ENCODE measurements around the gene GLOD5. TPM values are rescaled to one million over a fixed set of nuclear protein-coding genes. Genes with fewer than 3 reads are reported as not detected.

GLOD5 gene
- total RNA-seq, 1 experiment from 2014 or later, result not detected

GRCh38 chrX:48711929-48712505, 49.5 kb upstream of the GLOD5 start:
- H3K9ac ChIP-seq (ENCODE audit: extremely low read depth, insufficient read length, low read length), result no peak overlapping the region
- no peak overlapping the region for H2BK5ac ChIP-seq (ENCODE audit: insufficient read length, low read length)
- H3K56ac ChIP-seq (ENCODE audit: insufficient read length, low read depth, low read length), result no peak overlapping the region
- no peak overlapping the region for H3K4me2 ChIP-seq (ENCODE audit: insufficient read depth, insufficient read length, low read length)
- no peak overlapping the region for H4K91ac ChIP-seq (ENCODE audit: insufficient read length, low read depth, low read length)
- no peaks in the 10 kb centered on the region for H3K79me2 ChIP-seq (ENCODE audit: insufficient read depth, low read length)
- H3K79me1 ChIP-seq (ENCODE audit: insufficient read depth, low read depth, low read length, poor library complexity, severe bottlenecking), result no peaks in the 10 kb centered on the region
- no peaks in the 10 kb centered on the region; the same call in 1 of the 2 replicates for H3K27me3 ChIP-seq (ENCODE audit: insufficient read depth, low read length)
- H3K4me1 Mint-ChIP-seq, result no peaks in the 10 kb centered on the region
- H2AK5ac ChIP-seq (ENCODE audit: insufficient read length, low read length), result no peak overlapping the region
- H3K36me3 Mint-ChIP-seq (ENCODE audit: insufficient read depth in 1 of 3, low read depth in 3 of 3), result peaks cover 11 to 17% (median 15%) of the 10 kb centered on the region in 3 experiments
- peaks cover 83 to 88% of the 10 kb centered on the region in 2 experiments for H3K9me3 Mint-ChIP-seq
- no peak overlapping the region for H2BK12ac ChIP-seq (ENCODE audit: insufficient read length, low read depth, low read length)
- no peak overlapping the region for H2BK20ac ChIP-seq (ENCODE audit: low read depth, low read length, poor library complexity, severe bottlenecking)
- no peak for TF ChIP-seq CTCF (conservative IDR thresholded peaks at IDR 0.05)
- no peak overlapping the region for H2BK120ac ChIP-seq (ENCODE audit: low read depth, low read length, poor library complexity, severe bottlenecking)
- no peak overlapping the region for H2AFZ ChIP-seq (ENCODE audit: low read length)
- H3K23me2 ChIP-seq (ENCODE audit: insufficient read length, low read depth, low read length, poor library complexity, severe bottlenecking), result no peaks in the 10 kb centered on the region
- no peak overlapping the region for H3K23ac ChIP-seq (ENCODE audit: insufficient read length, low read depth, low read length)
- H3K4me1 ChIP-seq (ENCODE audit: insufficient read depth, low read length), result no peaks in the 10 kb centered on the region
- no peak overlapping the region for H4K5ac ChIP-seq (ENCODE audit: insufficient read length, low read depth, low read length)
- no peak overlapping the region for H3K18ac ChIP-seq (ENCODE audit: insufficient read length, low read depth, low read length)
- peaks cover 54% of the 10 kb centered on the region for H3K9me3 ChIP-seq (ENCODE audit: control insufficient read depth, low read depth, low read length)
- no peak overlapping the region for H3K4me3 Mint-ChIP-seq
- peaks cover 44% of the 10 kb centered on the region for H3K27me3 Mint-ChIP-seq (ENCODE audit: low read depth)
- no CpG with 5 or more reads among the region's 7 CpGs for WGBS (ENCODE audit: extremely low coverage, insufficient read length, low lambda C conversion rate)
- H3K4ac ChIP-seq (ENCODE audit: low read depth, low read length), result no peak overlapping the region
- H4K20me1 ChIP-seq (ENCODE audit: control insufficient read depth, insufficient read depth, insufficient read length), result no peaks in the 10 kb centered on the region
- H3K14ac ChIP-seq (ENCODE audit: insufficient read depth, low read length), result no peak overlapping the region
- no peak overlapping the region for H3K27ac ChIP-seq (ENCODE audit: insufficient read length, low read depth, low read length)
- no peak overlapping the region for H3T11ph ChIP-seq (ENCODE audit: low read length)
- DNase-seq, result no peak
- H3K27ac Mint-ChIP-seq, result no peak overlapping the region
- no peak overlapping the region for H2BK15ac ChIP-seq (ENCODE audit: low read depth, low read length)
- H4K8ac ChIP-seq (replicated peaks; ENCODE audit: insufficient read length, low read depth, low read length), result no peak overlapping the region

Data from H9 (cell line).